ENCODE data around the gene ACAD10.
A peak's percentile ranks its signal among the peaks of the same experiment; 100 is the strongest.
"Not testable (repeated sequence)": the region's sequence is repeated elsewhere in the genome, so short reads cannot be mapped to it uniquely, and the experiment has no call there.

Gene ACAD10

GRCh38 chr12:111687255-111687654 lies 1.4 kb downstream of the ACAD10 start:
- no peak for DNase-seq (ENCODE audit: low read depth)

GRCh38 chr12:111687952-111688351 lies 2.1 kb downstream of the ACAD10 start:
- no peak for DNase-seq (ENCODE audit: low read depth)

GRCh38 chr12:111691262-111691661 lies 5.4 kb downstream of the ACAD10 start:
- DNase-seq (ENCODE audit: low read depth), result no peak

- no peak for DNase-seq (ENCODE audit: low read depth)
These were observed 6.8 kb downstream of the ACAD10 start for GRCh38 chr12:111692575-111693210.

GRCh38 chr12:111693818-111694217 lies 8.0 kb downstream of the ACAD10 start:
- DNase-seq (ENCODE audit: low read depth), result no peak

- no peak for DNase-seq (ENCODE audit: low read depth)
These were observed 14.1 kb downstream of the ACAD10 start for GRCh38 chr12:111699962-111700361.

- peak; percentile 29 for DNase-seq (ENCODE audit: low read depth)
These were observed 19.8 kb downstream of the ACAD10 start for GRCh38 chr12:111705672-111706071.

GRCh38 chr12:111706145-111706544 lies 20.3 kb downstream of the ACAD10 start:
- no peak for DNase-seq (ENCODE audit: low read depth)

GRCh38 chr12:111715279-111715678 lies 29.4 kb downstream of the ACAD10 start:
- DNase-seq (ENCODE audit: low read depth), result no peak

- not testable (repeated sequence) for DNase-seq (ENCODE audit: low read depth)
These were observed 33.5 kb downstream of the ACAD10 start for GRCh38 chr12:111719316-111719715.

- no peak for DNase-seq (ENCODE audit: low read depth)
These were observed 34.6 kb downstream of the ACAD10 start for GRCh38 chr12:111720457-111720856.

GRCh38 chr12:111723646-111724360 lies 38.0 kb downstream of the ACAD10 start:
- DNase-seq (ENCODE audit: low read depth), result not testable (repeated sequence)

- DNase-seq (ENCODE audit: low read depth), result no peak
These were observed 42.9 kb downstream of the ACAD10 start for GRCh38 chr12:111728795-111729194.

GRCh38 chr12:111730420-111730819 lies 44.6 kb downstream of the ACAD10 start:
- DNase-seq (ENCODE audit: low read depth), result no peak

GRCh38 chr12:111732786-111733185 lies 46.9 kb downstream of the ACAD10 start:
- no peak for DNase-seq (ENCODE audit: low read depth)

GRCh38 chr12:111733340-111733915 lies 47.6 kb downstream of the ACAD10 start:
- DNase-seq (ENCODE audit: low read depth), result no peak

- not testable (repeated sequence) for DNase-seq (ENCODE audit: low read depth)
These were observed 53.7 kb downstream of the ACAD10 start for GRCh38 chr12:111739524-111739923.

GRCh38 chr12:111741235-111741812 lies 55.5 kb downstream of the ACAD10 start:
- DNase-seq (ENCODE audit: low read depth), result no peak

GRCh38 chr12:111745211-111745610 lies 59.4 kb downstream of the ACAD10 start:
- DNase-seq (ENCODE audit: low read depth), result no peak

GRCh38 chr12:111747333-111747732 lies 61.5 kb downstream of the ACAD10 start:
- no peak for DNase-seq (ENCODE audit: low read depth)

- no peak for DNase-seq (ENCODE audit: low read depth)
These were observed 62.4 kb downstream of the ACAD10 start for GRCh38 chr12:111748151-111748672.

- DNase-seq (ENCODE audit: low read depth), result no peak
These were observed 63.0 kb downstream of the ACAD10 start for GRCh38 chr12:111748867-111749266.

- DNase-seq (ENCODE audit: low read depth), result no peak
These were observed 63.5 kb downstream of the ACAD10 start for GRCh38 chr12:111749391-111749790.

Measured in CMK (cell line).